Hepatocyte (in vitro differentiated cells): ENCODE results near the gene TBCD. TPM values are rescaled to one million over a fixed set of nuclear protein-coding genes. Genes with fewer than 3 reads are reported as not detected.

ENCODE experiments used
- DNase-seq: peaks from one replicate; pipeline ENCODE4 v3.0.0-alpha.2; 2016; ENCODE audit warnings: low spot score
- H2AFZ ChIP-seq: fragments of 200-600 bp; sonication (generic); 2 replicates; pipeline ENCODE4 v1.6.0; 2016; ENCODE audit warnings: antibody characterized with exemption, mild to moderate bottlenecking
- H3K27ac ChIP-seq: fragments of 200-600 bp; sonication (generic); 2 replicates; pipeline ENCODE4 v1.5.1; 2016; ENCODE audit warnings: mild to moderate bottlenecking
- H3K27me3 ChIP-seq: fragments of 200-600 bp; sonication (generic); 2 replicates; pipeline ENCODE4 v1.6.1; 2016
- H3K36me3 ChIP-seq: fragments of 200-600 bp; sonication (generic); replicated peaks from 2 replicates; pipeline ENCODE4 v1.5.1; 2016; ENCODE audit warnings: low read depth; ENCODE audit not compliant: insufficient read depth
- H3K4me1 ChIP-seq: fragments of 200-600 bp; sonication (generic); 2 replicates; pipeline ENCODE4 v1.5.1; 2016; ENCODE audit warnings: mild to moderate bottlenecking, moderate library complexity; ENCODE audit not compliant: insufficient read depth
- H3K4me2 ChIP-seq: fragments of 200-600 bp; sonication (generic); 2 replicates; pipeline ENCODE4 v1.6.0; 2016
- H3K4me3 ChIP-seq: fragments of 200-600 bp; sonication (generic); 2 replicates; pipeline ENCODE4 v1.5.1; 2016; ENCODE audit warnings: mild to moderate bottlenecking
- H3K79me2 ChIP-seq: fragments of 200-600 bp; sonication (generic); 2 replicates; pipeline ENCODE4 v1.6.0; 2017; ENCODE audit warnings: mild to moderate bottlenecking
- H3K9me2 ChIP-seq: fragments of 200-600 bp; sonication (generic); replicated peaks from 2 replicates; pipeline ENCODE4 v1.6.0; 2017; ENCODE audit warnings: mild to moderate bottlenecking; ENCODE audit not compliant: insufficient read depth
- H3K9me3 ChIP-seq: fragments of 200-600 bp; sonication (generic); 2 replicates; pipeline ENCODE4 v1.5.1; 2016; ENCODE audit warnings: low read depth, mild to moderate bottlenecking
- H4K20me1 ChIP-seq: fragments of 200-600 bp; sonication (generic); 2 replicates; pipeline ENCODE4 v1.6.0; 2016; ENCODE audit warnings: mild to moderate bottlenecking; ENCODE audit not compliant: insufficient read depth, poor library complexity, severe bottlenecking
- CTCF ChIP-seq: fragments of 200-600 bp; sonication (generic); IDR thresholded peaks from 2 replicates; pipeline ENCODE4 v1.5.1; 2016; ENCODE audit warnings: antibody characterized with exemption, mild to moderate bottlenecking; ENCODE audit not compliant: poor library complexity
- EZH2 ChIP-seq: fragments of 200-600 bp; sonication (generic); IDR thresholded peaks from 2 replicates; pipeline ENCODE4 v1.6.1; 2016; ENCODE audit warnings: antibody characterized with exemption, mild to moderate bottlenecking, borderline replicate concordance
- EZH2phosphoT487 ChIP-seq: fragments of 200-600 bp; sonication (generic); IDR thresholded peaks from one replicate; pipeline ENCODE4 v1.6.1; 2018; ENCODE audit warnings: antibody characterized with exemption, mild to moderate bottlenecking, low read depth, moderate library complexity; ENCODE audit not compliant: unreplicated experiment, severe bottlenecking
- WGBS: methylation state at CpG from one replicate; pipeline ENCODE4 v1.1.6; 2016; ENCODE audit warnings: low lambda C conversion rate; ENCODE audit errors: missing lambda C conversion rate; 5-methylcytosine and 5-hydroxymethylcytosine counted together
- polyA plus RNA-seq: library from polyadenylated mRNA; unstranded; fragments of >200 nt; fragmentation: Nextera tagmentation; extraction: Ambion mirVana; gene quantifications from 2 replicates; pipeline ENCODE4 v1.2.1, GENCODE V29; 2016
- total RNA-seq: library from RNA; depleted of rRNA; stranded (reverse); fragments of >200 nt; gene quantifications from 2 replicates; pipeline ENCODE4 v1.2.3, GENCODE V29; 2014

Gene TBCD
- total and polyA plus RNA-seq, 2 experiments from 2014 or later, result 24.5 to 41.5 TPM

- 86% methylated on average over 28 of the region's 28 CpGs for WGBS
- Histone ChIP-seq H3K4me3 (no peak overlapping the region), H3K27me3 (no peaks in the 10 kb centered on the region), H3K4me1 (peaks cover 26% of the 10 kb centered on the region), H3K36me3 (no peaks in the 10 kb centered on the region), H4K20me1 (no peaks in the 10 kb centered on the region), H3K9me3 (no peaks in the 10 kb centered on the region), H3K4me2 (no peak overlapping the region), H3K27ac (no peak overlapping the region), H2AFZ (no peak overlapping the region), H3K9me2 (no peaks in the 10 kb centered on the region), H3K79me2 (no peaks in the 10 kb centered on the region)
- no peak for TF ChIP-seq CTCF
- no peak for TF ChIP-seq EZH2
- no peak for TF ChIP-seq EZH2phosphoT487
- no peak for DNase-seq
Observed at GRCh38 chr17:82835766-82836512, 84.1 kb downstream of the TBCD start.

GRCh38 chr17:82836823-82837357, 85.0 kb downstream of the TBCD start:
- Histone ChIP-seq H3K4me1 (peaks cover 26% of the 10 kb centered on the region), H3K4me3 (no peak overlapping the region), H3K79me2 (no peaks in the 10 kb centered on the region), H3K9me2 (no peaks in the 10 kb centered on the region), H4K20me1 (no peaks in the 10 kb centered on the region), H3K4me2 (no peak overlapping the region), H2AFZ (no peak overlapping the region), H3K9me3 (no peaks in the 10 kb centered on the region), H3K36me3 (no peaks in the 10 kb centered on the region), H3K27ac (peak overlapping the region; percentile 59), H3K27me3 (no peaks in the 10 kb centered on the region)
- 66% methylated on average over 12 of the region's 12 CpGs for WGBS
- TF ChIP-seq EZH2phosphoT487 (no peak), CTCF (no peak), EZH2 (no peak)
- DNase-seq, result no peak

- H4K20me1 ChIP-seq, result no peaks in the 10 kb centered on the region
- no peaks in the 10 kb centered on the region for H3K27me3 ChIP-seq
- peak overlapping the region; percentile 59 for H3K27ac ChIP-seq
- DNase-seq, result no peak
- TF ChIP-seq EZH2 (no peak), EZH2phosphoT487 (no peak), CTCF (no peak)
- H3K4me3 ChIP-seq, result no peak overlapping the region
- no peaks in the 10 kb centered on the region for H3K9me3 ChIP-seq
- H3K79me2 ChIP-seq, result no peaks in the 10 kb centered on the region
- no peaks in the 10 kb centered on the region for H3K36me3 ChIP-seq
- H3K4me2 ChIP-seq, result peak overlapping the region; percentile 61
- no peaks in the 10 kb centered on the region for H3K9me2 ChIP-seq
- 83% methylated on average over 13 of the region's 13 CpGs for WGBS
- H2AFZ ChIP-seq, result no peak overlapping the region
- peaks cover 26% of the 10 kb centered on the region for H3K4me1 ChIP-seq
Observed at GRCh38 chr17:82837586-82838320, 85.9 kb downstream of the TBCD start.
